HL-60 (cell line): ENCODE measurements around the gene MAN2A1.

Source experiments
- DNase-seq, 2 experiments: peaks; one replicate each; pipeline ENCODE4 v3.0.0-alpha.2; 2010 to 2020; ENCODE audit warnings: low read depth in 1 of 2, low spot score in 1 of 2
- H3K27ac ChIP-seq: fragments of 250-450 bp; sonication (Bioruptor Pico); replicated peaks from 2 replicates; pipeline ENCODE4 v1.5.1; 2020; ENCODE audit warnings: mild to moderate bottlenecking, moderate library complexity
- H3K27me3 ChIP-seq: fragments of 250-450 bp; sonication (Bioruptor Pico); 2 replicates; pipeline ENCODE4 v1.5.1; 2021; ENCODE audit warnings: mild to moderate bottlenecking, moderate library complexity; ENCODE audit not compliant: insufficient read depth, poor library complexity, severe bottlenecking
- H3K4me3 ChIP-seq: replicated peaks from 2 replicates; pipeline ENCODE4 v1.5.1; 2011; ENCODE audit warnings: mild to moderate bottlenecking, control low read depth, low read length; ENCODE audit not compliant: insufficient read depth
- CTCF ChIP-seq: IDR thresholded peaks from one replicate; pipeline ENCODE4 v1.5.1; 2011; ENCODE audit warnings: low read length, control low read depth, inconsistent platforms; ENCODE audit not compliant: insufficient read depth
- GABPA ChIP-seq: IDR thresholded peaks from 2 replicates; pipeline ENCODE4 v1.6.1; 2012; ENCODE audit warnings: low read depth
- POLR2AphosphoS5 ChIP-seq: IDR thresholded peaks from 2 replicates; pipeline ENCODE4 v1.6.1; 2012; ENCODE audit warnings: low read depth
- SPI1 ChIP-seq: IDR thresholded peaks from 2 replicates; pipeline ENCODE4 v1.6.1; 2012; ENCODE audit warnings: low read depth, mild to moderate bottlenecking, borderline replicate concordance
- TF ChIP-seq, protein P1 (sequence below): IDR thresholded peaks from 2 replicates; pipeline ENCODE4 v1.6.1; 2012; ENCODE audit warnings: low read depth; ENCODE audit not compliant: insufficient replicate concordance

MAN2A1 gene

DNA sequence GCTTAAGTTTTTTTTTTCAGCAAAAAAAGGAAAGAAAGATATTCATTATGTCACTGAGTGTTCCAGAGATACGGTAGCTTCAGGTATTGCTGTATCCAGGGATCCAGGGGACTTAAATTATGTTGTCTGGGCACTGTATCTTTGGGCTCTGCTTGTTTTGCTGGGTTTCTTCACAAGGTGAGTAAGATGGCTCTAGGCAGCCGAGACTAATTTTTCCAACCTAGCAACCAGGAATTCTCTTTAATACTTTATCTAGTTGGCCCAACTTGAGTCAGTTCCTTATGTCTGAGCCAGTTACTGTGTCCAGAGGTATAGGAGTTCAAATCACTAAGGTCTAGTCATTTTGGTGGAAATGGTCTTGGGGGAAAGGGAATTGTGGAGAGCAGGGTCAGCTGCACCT lies 66.0 kb downstream of the MAN2A1 start:
- no peak overlapping the region for H3K27ac ChIP-seq
- no peaks in the 10 kb centered on the region for H3K27me3 ChIP-seq
- TF ChIP-seq POLR2AphosphoS5 (no peak), GABPA (no peak), SPI1 (no peak), CTCF (no peak)
- TF ChIP-seq, protein P1, sequence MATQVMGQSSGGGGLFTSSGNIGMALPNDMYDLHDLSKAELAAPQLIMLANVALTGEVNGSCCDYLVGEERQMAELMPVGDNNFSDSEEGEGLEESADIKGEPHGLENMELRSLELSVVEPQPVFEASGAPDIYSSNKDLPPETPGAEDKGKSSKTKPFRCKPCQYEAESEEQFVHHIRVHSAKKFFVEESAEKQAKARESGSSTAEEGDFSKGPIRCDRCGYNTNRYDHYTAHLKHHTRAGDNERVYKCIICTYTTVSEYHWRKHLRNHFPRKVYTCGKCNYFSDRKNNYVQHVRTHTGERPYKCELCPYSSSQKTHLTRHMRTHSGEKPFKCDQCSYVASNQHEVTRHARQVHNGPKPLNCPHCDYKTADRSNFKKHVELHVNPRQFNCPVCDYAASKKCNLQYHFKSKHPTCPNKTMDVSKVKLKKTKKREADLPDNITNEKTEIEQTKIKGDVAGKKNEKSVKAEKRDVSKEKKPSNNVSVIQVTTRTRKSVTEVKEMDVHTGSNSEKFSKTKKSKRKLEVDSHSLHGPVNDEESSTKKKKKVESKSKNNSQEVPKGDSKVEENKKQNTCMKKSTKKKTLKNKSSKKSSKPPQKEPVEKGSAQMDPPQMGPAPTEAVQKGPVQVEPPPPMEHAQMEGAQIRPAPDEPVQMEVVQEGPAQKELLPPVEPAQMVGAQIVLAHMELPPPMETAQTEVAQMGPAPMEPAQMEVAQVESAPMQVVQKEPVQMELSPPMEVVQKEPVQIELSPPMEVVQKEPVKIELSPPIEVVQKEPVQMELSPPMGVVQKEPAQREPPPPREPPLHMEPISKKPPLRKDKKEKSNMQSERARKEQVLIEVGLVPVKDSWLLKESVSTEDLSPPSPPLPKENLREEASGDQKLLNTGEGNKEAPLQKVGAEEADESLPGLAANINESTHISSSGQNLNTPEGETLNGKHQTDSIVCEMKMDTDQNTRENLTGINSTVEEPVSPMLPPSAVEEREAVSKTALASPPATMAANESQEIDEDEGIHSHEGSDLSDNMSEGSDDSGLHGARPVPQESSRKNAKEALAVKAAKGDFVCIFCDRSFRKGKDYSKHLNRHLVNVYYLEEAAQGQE: no peak
- H3K4me3 ChIP-seq: no peak overlapping the region
- no peak for DNase-seq

DNA sequence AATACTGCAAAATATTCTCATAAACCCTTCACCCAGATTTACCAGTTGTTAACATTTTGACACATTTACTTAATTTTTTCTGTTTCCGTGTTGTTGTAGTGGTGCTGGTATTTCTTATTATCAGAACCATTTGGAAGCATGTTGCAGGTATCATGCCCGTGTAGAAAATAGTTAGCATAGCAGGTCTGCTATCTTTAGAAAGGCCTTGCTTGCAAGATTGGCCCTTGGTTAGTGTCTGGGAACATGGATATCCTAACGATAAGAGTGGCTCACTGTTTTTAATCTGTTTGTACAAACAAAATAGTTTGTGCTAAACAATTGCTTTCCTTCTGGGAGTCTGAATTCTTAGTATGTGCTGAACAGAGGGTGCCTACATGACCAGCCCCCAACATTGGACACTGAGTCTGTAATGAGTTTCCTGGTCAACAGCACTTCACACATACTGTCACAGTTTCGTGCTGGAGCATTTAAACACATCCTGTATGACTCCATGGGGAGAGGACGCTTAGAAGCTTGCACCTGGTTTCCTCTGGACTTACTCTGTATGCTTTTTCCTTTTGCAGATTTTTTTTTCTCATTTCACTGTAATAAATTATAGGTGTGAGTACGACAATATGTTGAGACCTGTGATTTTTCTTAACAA lies 66.9 kb downstream of the MAN2A1 start:
- Histone ChIP-seq H3K27me3 (no peaks in the 10 kb centered on the region), H3K4me3 (no peak overlapping the region), H3K27ac (no peak overlapping the region)
- TF ChIP-seq, protein P1: no peak
- TF ChIP-seq SPI1: no peak
- no peak for TF ChIP-seq GABPA
- TF ChIP-seq CTCF: no peak
- no peak for TF ChIP-seq POLR2AphosphoS5
- DNase-seq: no peak

GRCh38 chr5:109757490-109757889 lies 67.8 kb downstream of the MAN2A1 start:
- TF ChIP-seq CTCF: no peak
- TF ChIP-seq GABPA: no peak
- TF ChIP-seq SPI1: no peak
- no peak for TF ChIP-seq POLR2AphosphoS5
- TF ChIP-seq, protein P1: no peak
- DNase-seq: no peak
- no peak overlapping the region for H3K4me3 ChIP-seq
- H3K27ac ChIP-seq: no peak overlapping the region
- no peaks in the 10 kb centered on the region for H3K27me3 ChIP-seq
